ENCODE results near the gene ANK3. TPM values are rescaled to one million over a fixed set of nuclear protein-coding genes. Genes with fewer than 3 reads are reported as not detected.

The ANK3 gene
- total RNA-seq, 1 experiment from 2014 or later: 15.3 TPM

GRCh38 chr10:60035984-60036383 lies 353.7 kb downstream of the ANK3 start:
- ChIA-PET POLR2A (no interaction called here), CTCF (interaction anchor here (1.6 to 1.9 kb wide), 2 partner anchors 130 to 410 kb away, joined by 5 to 7 read pairs; partner anchors contain the start of gene CCDC6), RAD21 (ENCODE audit: low non-redundant PET in 1 of 2, low total read pairs in 2 of 2, uncharacterized antibody in 2 of 2, unreplicated experiment in 2 of 2) (no interaction called here)
- intact Hi-C loops (cut with micrococcal nuclease): loop anchor here (5.0 kb wide), 1 partner anchor 1254 kb away; no protein-coding TSS in a partner anchor
- Histone ChIP-seq H3K27me3 (ENCODE audit: insufficient read depth, low read length) (no peaks in the 10 kb centered on the region), H3K9me3 (ENCODE audit: control insufficient read depth in 1 of 2, insufficient read depth in 1 of 2, low read depth in 1 of 2, low read length in 2 of 2) (no peaks in the 10 kb centered on the region), H3K36me3 (ENCODE audit: control insufficient read depth in 1 of 2, insufficient read depth in 2 of 2, low read length in 2 of 2) (no peaks in the 10 kb centered on the region), H3K27ac (ENCODE audit: low read depth, low read length) (no peak overlapping the region), H3K9me2 (ENCODE audit: insufficient read depth) (no peaks in the 10 kb centered on the region), H3K4me1 (ENCODE audit: control insufficient read depth in 1 of 2, insufficient read depth in 2 of 2, low read length in 2 of 2) (no peaks in the 10 kb centered on the region), H3K4me2 (ENCODE audit: low read length) (no peak overlapping the region), H3K9ac (ENCODE audit: low read length) (no peak overlapping the region), H3K4me3 (replicated peaks in 1 of 2; ENCODE audit: low read depth in 1 of 2, low read length in 2 of 2) (no peak overlapping the region), H3K79me2 (ENCODE audit: insufficient read depth, low read length) (no peaks in the 10 kb centered on the region), H4K20me1 (ENCODE audit: insufficient read depth) (no peaks in the 10 kb centered on the region), H2AFZ (ENCODE audit: low read depth, low read length, poor library complexity, severe bottlenecking) (no peak overlapping the region)
- no TSS peak for BruUV-seq (replicated peaks)
- DNase-seq (ENCODE audit: low read depth, low spot score) (no peak), ATAC-seq (no peak)
- no peak for TF ChIP-seq POLR2A (IDR thresholded peaks at IDR 0.05; ENCODE audit: borderline replicate concordance, extremely low read depth, insufficient read depth, insufficient read length)
- TF ChIP-seq ATF3 (IDR thresholded peaks at IDR 0.05): no peak
- no peak for TF ChIP-seq EZH2phosphoT487 (IDR thresholded peaks at IDR 0.05; ENCODE audit: borderline replicate concordance)
- TF ChIP-seq YY1 (IDR thresholded peaks at IDR 0.05; ENCODE audit: extremely low read depth, insufficient replicate concordance, low read depth, low read length): no peak
- no peak for TF ChIP-seq FOSL1 (IDR thresholded peaks at IDR 0.05; ENCODE audit: low read depth)
- no peak for TF ChIP-seq POLR2AphosphoS5 (IDR thresholded peaks at IDR 0.05; ENCODE audit: low read depth, low read length)
- no peak for TF ChIP-seq CBX3 (IDR thresholded peaks at IDR 0.05; ENCODE audit: low read depth)
- TF ChIP-seq MAX (IDR thresholded peaks at IDR 0.05): no peak
- no peak for TF ChIP-seq ZFX (IDR thresholded peaks at IDR 0.05)
- no peak for TF ChIP-seq SP1 (IDR thresholded peaks at IDR 0.05; ENCODE audit: low read depth)
- TF ChIP-seq SIN3A (IDR thresholded peaks at IDR 0.05; ENCODE audit: low read depth): no peak
- no peak for TF ChIP-seq TCF7L2 (IDR thresholded peaks at IDR 0.05; ENCODE audit: borderline replicate concordance, extremely low read depth, insufficient read depth, insufficient read length)
- no peak for TF ChIP-seq SRF (IDR thresholded peaks at IDR 0.05; ENCODE audit: low read depth)
- no peak for TF ChIP-seq ELF1 (IDR thresholded peaks at IDR 0.05; ENCODE audit: borderline replicate concordance, low read depth)
- TF ChIP-seq EZH2 (IDR thresholded peaks at IDR 0.05): no peak
- no peak for TF ChIP-seq ZNF274 (IDR thresholded peaks at IDR 0.05; ENCODE audit: low read depth, low read length)
- no peak for TF ChIP-seq REST (IDR thresholded peaks at IDR 0.05; ENCODE audit: low read depth)
- no peak for TF ChIP-seq CEBPB (IDR thresholded peaks at IDR 0.05; ENCODE audit: low read depth)
- TF ChIP-seq CTCF (IDR thresholded peaks at IDR 0.05 in 2 of 3, conservative IDR thresholded peaks at IDR 0.05 in 1 of 3; ENCODE audit: borderline replicate concordance in 1 of 3, insufficient read depth in 1 of 3, low read depth in 2 of 3, low read length in 2 of 3): no peak
